HG03066 (cell line): ENCODE measurements around the gene MYLIP.

Source experiments
- ATAC-seq: cut with Tn5 transposase; IDR thresholded peaks from one replicate; pipeline ENCODE4 v1.9.1; 2021; ENCODE audit warnings: low read depth; ENCODE audit not compliant: unreplicated experiment

MYLIP gene

GRCh38 chr6:16106991-16107787, 21.7 kb upstream of the MYLIP start:
- ATAC-seq: no peak

- no peak for ATAC-seq
Observed at GRCh38 chr6:16108419-16108818, 20.5 kb upstream of the MYLIP start.

- no peak for ATAC-seq
Observed at GRCh38 chr6:16108921-16109658, 19.8 kb upstream of the MYLIP start.

GRCh38 chr6:16109659-16110305, 19.1 kb upstream of the MYLIP start:
- no peak for ATAC-seq

- no peak for ATAC-seq
Observed at GRCh38 chr6:16118825-16119224, 10.1 kb upstream of the MYLIP start.

GRCh38 chr6:16121339-16121738, 7.5 kb upstream of the MYLIP start:
- no peak for ATAC-seq

GRCh38 chr6:16122197-16122596, 6.7 kb upstream of the MYLIP start:
- ATAC-seq: no peak

GRCh38 chr6:16124198-16125180, 4.4 kb upstream of the MYLIP start:
- ATAC-seq: no peak

- no peak for ATAC-seq
Observed at GRCh38 chr6:16126056-16126455, 2.8 kb upstream of the MYLIP start.

GRCh38 chr6:16126861-16127260, 2.0 kb upstream of the MYLIP start:
- ATAC-seq: no peak

GRCh38 chr6:16127471-16127870, 1.4 kb upstream of the MYLIP start:
- ATAC-seq: no peak

GRCh38 chr6:16129623-16130401, 926 bp downstream of the MYLIP start:
- peak; percentile 1 for ATAC-seq

GRCh38 chr6:16130437-16130891, 1.6 kb downstream of the MYLIP start:
- no peak for ATAC-seq

GRCh38 chr6:16130932-16131387, 2.1 kb downstream of the MYLIP start:
- peak; percentile 64 for ATAC-seq

- no peak for ATAC-seq
Observed at GRCh38 chr6:16132909-16133308, 4.0 kb downstream of the MYLIP start.

- ATAC-seq: no peak
Observed at GRCh38 chr6:16134430-16134829, 5.5 kb downstream of the MYLIP start.

- no peak for ATAC-seq
Observed at GRCh38 chr6:16135066-16135465, 6.2 kb downstream of the MYLIP start.

GRCh38 chr6:16136091-16136490, 7.2 kb downstream of the MYLIP start:
- ATAC-seq: no peak
